HepG2 (cell line): Measurements from ENCODE around the gene DAAM2. TPM values are rescaled to one million over a fixed set of nuclear protein-coding genes. Genes with fewer than 3 reads are reported as not detected.

Experiments
- CAMTA2 ChIP-seq: sonication (generic); formaldehyde crosslinking; IDR thresholded peaks from 2 replicates; pipeline ENCODE4 v1.4.0; 2020; ENCODE audit warnings: mild to moderate bottlenecking, missing genetic modification reagents, borderline replicate concordance
- CC2D1A ChIP-seq: sonication (generic); formaldehyde crosslinking; IDR thresholded peaks from 2 replicates; pipeline ENCODE4 v1.8.1; 2023; ENCODE audit warnings: mild to moderate bottlenecking, missing genetic modification reagents
- CHD2 ChIP-seq: IDR thresholded peaks from 2 replicates; pipeline ENCODE4 v1.6.1; 2011; ENCODE audit warnings: low read depth, low read length, improper control_type of control experiment
- DNMT1 ChIP-seq: sonication (generic); formaldehyde crosslinking; IDR thresholded peaks from 2 replicates; pipeline ENCODE4 v1.5.1; 2020; ENCODE audit warnings: mild to moderate bottlenecking, missing genetic modification reagents
- ERF ChIP-seq: IDR thresholded peaks from 2 replicates; pipeline ENCODE4 v1.6.1; 2018; ENCODE audit warnings: missing biosample characterization, missing genetic modification reagents
- HBP1 ChIP-seq: IDR thresholded peaks from 2 replicates; pipeline ENCODE4 v1.6.1; 2016; ENCODE audit warnings: low read depth, control low read depth
- HNRNPH1 ChIP-seq: fragments of 200-400 bp; formaldehyde crosslinking; optimal IDR thresholded peaks from 2 replicates; pipeline ENCODE3; 2017; ENCODE audit warnings: mild to moderate bottlenecking, low read depth, low read length
- IRF9 ChIP-seq: sonication (generic); formaldehyde crosslinking; IDR thresholded peaks from 2 replicates; pipeline ENCODE4 v1.8.0; 2022; ENCODE audit warnings: missing genetic modification reagents, mild to moderate bottlenecking, borderline replicate concordance
- KLF13 ChIP-seq: sonication (generic); formaldehyde crosslinking; IDR thresholded peaks from 2 replicates; pipeline ENCODE4 v1.4.0; 2020; ENCODE audit warnings: mild to moderate bottlenecking, missing genetic modification reagents
- MXD1 ChIP-seq: sonication (generic); formaldehyde crosslinking; IDR thresholded peaks from 2 replicates; pipeline ENCODE4 v1.4.0; 2020; ENCODE audit warnings: mild to moderate bottlenecking, missing genetic modification reagents
- PCBP2 ChIP-seq: fragments of 200-400 bp; formaldehyde crosslinking; optimal IDR thresholded peaks from 2 replicates; pipeline ENCODE3; 2018; ENCODE audit warnings: low read length, low read depth; ENCODE audit not compliant: poor library complexity, severe bottlenecking
- RXRA ChIP-seq: sonication (generic); formaldehyde crosslinking; IDR thresholded peaks from 2 replicates; pipeline ENCODE4 v1.5.1; 2020; ENCODE audit warnings: missing genetic modification reagents
- SNAPC2 ChIP-seq: sonication (generic); formaldehyde crosslinking; IDR thresholded peaks from 2 replicates; pipeline ENCODE4 v1.8.1; 2022; ENCODE audit warnings: mild to moderate bottlenecking, missing genetic modification reagents
- SUZ12 ChIP-seq: fragments of 150-350 bp; IDR thresholded peaks from 2 replicates; pipeline ENCODE4 v1.6.1; 2014; ENCODE audit warnings: low read depth, low read length
- TBP ChIP-seq: sonication (generic); formaldehyde crosslinking; IDR thresholded peaks from 2 replicates; pipeline ENCODE4 v1.5.0; 2020; ENCODE audit warnings: missing genetic modification reagents
- TEAD2 ChIP-seq: sonication (generic); formaldehyde crosslinking; IDR thresholded peaks from 2 replicates; pipeline ENCODE4 v1.9.0; 2021; ENCODE audit warnings: missing genetic modification reagents
- ZBTB4 ChIP-seq: sonication (generic); formaldehyde crosslinking; IDR thresholded peaks from 2 replicates; pipeline ENCODE4 v1.4.0; 2020; ENCODE audit warnings: missing genetic modification reagents, mild to moderate bottlenecking, borderline replicate concordance
- ZNF547 ChIP-seq: sonication (generic); formaldehyde crosslinking; IDR thresholded peaks from 2 replicates; pipeline ENCODE4 v1.5.1; 2020; ENCODE audit warnings: mild to moderate bottlenecking, missing genetic modification reagents
- ZNF570 ChIP-seq: sonication (generic); formaldehyde crosslinking; IDR thresholded peaks from 2 replicates; pipeline ENCODE4 v1.4.0; 2020; ENCODE audit warnings: mild to moderate bottlenecking, missing genetic modification reagents, borderline replicate concordance
- ZNF713 ChIP-seq: sonication (generic); formaldehyde crosslinking; IDR thresholded peaks from 2 replicates; pipeline ENCODE4 v1.4.0; 2020; ENCODE audit warnings: mild to moderate bottlenecking, missing genetic modification reagents
- ZNF839 ChIP-seq: sonication (generic); formaldehyde crosslinking; IDR thresholded peaks from 2 replicates; pipeline ENCODE4 v1.4.0; 2020; ENCODE audit warnings: missing genetic modification reagents, mild to moderate bottlenecking, borderline replicate concordance
- ZSCAN20 ChIP-seq: sonication (generic); formaldehyde crosslinking; IDR thresholded peaks from 2 replicates; pipeline ENCODE4 v1.4.0; 2020; ENCODE audit warnings: missing genetic modification reagents, mild to moderate bottlenecking, borderline replicate concordance
- ZSCAN22 ChIP-seq: sonication (generic); formaldehyde crosslinking; IDR thresholded peaks from 2 replicates; pipeline ENCODE4 v1.4.0; 2020; ENCODE audit warnings: mild to moderate bottlenecking, missing genetic modification reagents
- polyA plus RNA-seq, 8 experiments: library from polyadenylated mRNA; depleted of rRNA in 3 of 8; stranded (reverse) in 7 of 8; unstranded in 1 of 8; fragments of >200 nt; fragmentation: Illumina TruSeq in 4 of 8; extraction: Trizol in 4 of 8; gene quantifications; 2 replicates each; pipeline versions ENCODE4 v1.2.1 to v1.2.3, GENCODE V29; 2011 to 2016; ENCODE audit warnings: low read depth in 4 of 8, missing spikeins in 1 of 8, mixed read lengths in 1 of 8; ENCODE audit not compliant: insufficient read depth in 1 of 8
- total RNA-seq, 5 experiments: library from RNA; depleted of rRNA; stranded (reverse); fragments of >200 nt; fragmentation: Illumina TruSeq; extraction: Trizol; gene quantifications; 2 replicates each; pipeline ENCODE4 v1.2.3, GENCODE V29; 2016; ENCODE audit warnings: low read depth in 1 of 5

The DAAM2 gene
- total and polyA plus RNA-seq, 2 of the 13 experiments (the other 11 are each of a cell fraction or from before 2014, with no cell fraction given), result 0.01 TPM; not detected in 1

GRCh38 chr6:39934131-39934757 is 142.1 kb downstream of the DAAM2 start, which contains the start of gene MOCS1 (continued):
- TF ChIP-seq ERF (CRISPR knock-in tag), result peak; percentile 76; the same call in 1 of the 2 replicates
- TF ChIP-seq HBP1 (CRISPR knock-in tag), result no peak
- 0 out of 2 replicates have a peak, but pooled peaks have one; percentile 36 for TF ChIP-seq ZBTB4 (CRISPR knock-in tag)
- TF ChIP-seq DNMT1 (CRISPR knock-in tag), result no peak
- no peak for TF ChIP-seq CC2D1A
- no peak for TF ChIP-seq TEAD2 (CRISPR knock-in tag)
- TF ChIP-seq ZSCAN22 (CRISPR knock-in tag), result no peak
- no peak for TF ChIP-seq SNAPC2 (CRISPR knock-in tag)
- TF ChIP-seq CHD2, result no peak
- TF ChIP-seq ZNF570 (CRISPR knock-in tag), result no peak
- 0 out of 2 replicates have a peak, but pooled peaks have one; percentile 40 for TF ChIP-seq IRF9 (CRISPR knock-in tag)
- TF ChIP-seq ZNF547, result peak; percentile 58; the same call in 1 of the 2 replicates
- peak; percentile 78 for TF ChIP-seq RXRA (CRISPR knock-in tag)
- no peak for TF ChIP-seq CAMTA2 (CRISPR knock-in tag)
- no peak for TF ChIP-seq HNRNPH1
- TF ChIP-seq ZNF713 (CRISPR knock-in tag), result 0 out of 2 replicates have a peak, but pooled peaks have one; percentile 62
- TF ChIP-seq PCBP2, result no peak
- TF ChIP-seq ZNF839 (CRISPR knock-in tag), result peak; percentile 77; the same call in 1 of the 2 replicates
- no peak for TF ChIP-seq KLF13 (CRISPR knock-in tag)
- TF ChIP-seq MXD1 (CRISPR knock-in tag), result peak; percentile 58; the same call in 1 of the 2 replicates
- TF ChIP-seq TBP, result no peak
- no peak for TF ChIP-seq ZSCAN20 (CRISPR knock-in tag)
- peak; percentile 51 for TF ChIP-seq SUZ12
